ENCODE results near the gene KRT7.
"Not testable (repeated sequence)": the region's sequence is repeated elsewhere in the genome, so short reads cannot be mapped to it uniquely, and the experiment has no call there.

Gene KRT7

GRCh38 chr12:52254965-52255751 lies 22.1 kb downstream of the KRT7 start:
- FAIRE-seq (no peak), DNase-seq (ENCODE audit: low spot score) (no peak)

- FAIRE-seq (no peak), DNase-seq (ENCODE audit: low spot score) (no peak)
Observed at GRCh38 chr12:52255926-52256583, 23.0 kb downstream of the KRT7 start.

- FAIRE-seq, result no peak
- DNase-seq (ENCODE audit: low spot score), result no peak
Observed at GRCh38 chr12:52256584-52256935, 23.5 kb downstream of the KRT7 start.

GRCh38 chr12:52257074-52257551 lies 24.1 kb downstream of the KRT7 start:
- DNase-seq (ENCODE audit: low spot score) (no peak), FAIRE-seq (no peak)

- not testable (repeated sequence) for DNase-seq (ENCODE audit: low spot score)
Observed at GRCh38 chr12:52257922-52258321, 24.9 kb downstream of the KRT7 start.

GRCh38 chr12:52258335-52258901 lies 25.4 kb downstream of the KRT7 start:
- DNase-seq (ENCODE audit: low spot score) (no peak), FAIRE-seq (no peak)

More at GRCh38 chr12:52257922-52258321, 24.9 kb downstream of the KRT7 start:
- FAIRE-seq, result not testable (repeated sequence)

GRCh38 chr12:52259657-52260243 lies 26.7 kb downstream of the KRT7 start:
- FAIRE-seq (no peak), DNase-seq (ENCODE audit: low spot score) (no peak)

- FAIRE-seq, result no peak
- no peak for DNase-seq (ENCODE audit: low spot score)
Observed at GRCh38 chr12:52260361-52261207, 27.5 kb downstream of the KRT7 start.

GRCh38 chr12:52261208-52261484 lies 28.1 kb downstream of the KRT7 start:
- DNase-seq (ENCODE audit: low spot score) (no peak), FAIRE-seq (no peak)

GRCh38 chr12:52262286-52262685 lies 29.2 kb downstream of the KRT7 start:
- no peak for FAIRE-seq
- DNase-seq (ENCODE audit: low spot score), result no peak

GRCh38 chr12:52263761-52264434 lies 30.9 kb downstream of the KRT7 start:
- DNase-seq (ENCODE audit: low spot score), result no peak
- no peak for FAIRE-seq

- DNase-seq (ENCODE audit: low spot score) (no peak), FAIRE-seq (no peak)
Observed at GRCh38 chr12:52264435-52264825, 31.4 kb downstream of the KRT7 start.

GRCh38 chr12:52266514-52266913 lies 33.5 kb downstream of the KRT7 start:
- DNase-seq (ENCODE audit: low spot score) (no peak), FAIRE-seq (no peak)

GRCh38 chr12:52267266-52267665 lies 34.2 kb downstream of the KRT7 start:
- FAIRE-seq, result no peak

GRCh38 chr12:52267699-52268098 lies 34.7 kb downstream of the KRT7 start:
- DNase-seq (ENCODE audit: low spot score) (no peak), FAIRE-seq (no peak)

More at GRCh38 chr12:52267266-52267665, 34.2 kb downstream of the KRT7 start:
- DNase-seq (ENCODE audit: low spot score), result no peak

GRCh38 chr12:52268212-52268611 lies 35.2 kb downstream of the KRT7 start:
- FAIRE-seq (no peak), DNase-seq (ENCODE audit: low spot score) (peak; percentile 48)

GRCh38 chr12:52270541-52271070 lies 37.6 kb downstream of the KRT7 start:
- DNase-seq (ENCODE audit: low spot score), result no peak

GRCh38 chr12:52271158-52271557 lies 38.1 kb downstream of the KRT7 start:
- no peak for DNase-seq (ENCODE audit: low spot score)

More at GRCh38 chr12:52270541-52271070, 37.6 kb downstream of the KRT7 start:
- FAIRE-seq, result no peak

GRCh38 chr12:52274521-52275120 lies 41.6 kb downstream of the KRT7 start, which contains the start of gene KRT86:
Gene KRT86 (plus strand): TSS chr12:52274645. CDS start chr12:52301917, 27,272 bp downstream.
- FAIRE-seq, result no peak
- DNase-seq (ENCODE audit: low spot score), result no peak

More at GRCh38 chr12:52271158-52271557, 38.1 kb downstream of the KRT7 start:
- FAIRE-seq, result no peak

GRCh38 chr12:52275686-52276085 lies 42.6 kb downstream of the KRT7 start:
- FAIRE-seq (no peak), DNase-seq (ENCODE audit: low spot score) (no peak)
